Left renal cortex interstitium (tissue), 4 donors: ENCODE data around the gene OTP. TPM values are rescaled to one million over a fixed set of nuclear protein-coding genes. Genes with fewer than 3 reads are reported as not detected.

Source experiments
- DNase-seq, 4 donors: peaks; one replicate each; pipeline ENCODE4 v3.0.0-alpha.2; 2013; ENCODE audit warnings: low read depth in 4 of 4, low spot score in 2 of 4, missing footprints in 1 of 4
- polyA plus RNA-seq, 4 donors: library from polyadenylated mRNA; unstranded; fragments of 120-200 nt; gene quantifications; one replicate each; pipeline ENCODE4 v1.2.1, GENCODE V29; 2013; ENCODE audit not compliant: insufficient read length in 4 of 4

OTP gene
- polyA plus RNA-seq, 4 donors, result 0.03 TPM; not detected in 3

DNA sequence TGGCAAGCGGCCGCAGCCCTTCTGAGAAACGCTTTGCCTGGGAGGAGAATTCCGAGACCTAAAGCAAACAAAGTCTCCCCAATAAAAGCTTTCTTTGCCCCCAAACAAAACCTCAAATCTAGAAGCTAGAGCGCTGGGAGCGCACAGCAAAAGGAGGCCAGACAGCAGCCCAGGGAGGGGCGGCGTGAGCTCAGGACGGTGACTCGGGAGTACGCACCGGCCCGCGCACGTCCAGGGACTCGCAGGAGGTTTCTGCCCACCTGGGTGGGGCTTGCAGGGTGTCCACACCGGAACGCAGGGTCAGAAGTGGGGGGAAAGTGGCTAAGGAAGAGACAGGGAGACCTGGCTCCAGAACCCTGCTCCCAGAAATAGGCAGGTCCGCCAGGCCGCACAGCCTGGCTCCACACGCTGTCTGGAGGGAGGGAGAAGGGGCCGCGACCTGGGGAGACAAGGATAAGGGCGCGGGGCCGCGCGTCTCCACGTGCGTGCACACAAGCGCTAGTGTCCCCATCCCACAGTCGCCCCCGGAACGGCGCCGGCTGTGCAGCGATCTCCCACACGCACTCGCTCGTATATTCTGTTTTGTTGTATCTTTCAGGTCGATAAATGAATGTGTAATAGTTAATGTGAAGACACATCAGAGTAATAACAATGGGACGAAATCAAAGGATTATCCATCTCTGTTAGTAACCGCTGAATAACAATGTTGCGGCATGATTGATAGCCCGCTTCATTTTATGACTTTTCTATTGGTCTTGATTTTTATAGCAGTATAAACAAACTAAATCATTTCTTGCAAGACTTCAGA lies 2.3 kb upstream of the OTP start:
- DNase-seq, result no peak

GRCh38 chr5:77638763-77639671 lies 504 bp upstream of the OTP start:
- no peak for DNase-seq

DNA sequence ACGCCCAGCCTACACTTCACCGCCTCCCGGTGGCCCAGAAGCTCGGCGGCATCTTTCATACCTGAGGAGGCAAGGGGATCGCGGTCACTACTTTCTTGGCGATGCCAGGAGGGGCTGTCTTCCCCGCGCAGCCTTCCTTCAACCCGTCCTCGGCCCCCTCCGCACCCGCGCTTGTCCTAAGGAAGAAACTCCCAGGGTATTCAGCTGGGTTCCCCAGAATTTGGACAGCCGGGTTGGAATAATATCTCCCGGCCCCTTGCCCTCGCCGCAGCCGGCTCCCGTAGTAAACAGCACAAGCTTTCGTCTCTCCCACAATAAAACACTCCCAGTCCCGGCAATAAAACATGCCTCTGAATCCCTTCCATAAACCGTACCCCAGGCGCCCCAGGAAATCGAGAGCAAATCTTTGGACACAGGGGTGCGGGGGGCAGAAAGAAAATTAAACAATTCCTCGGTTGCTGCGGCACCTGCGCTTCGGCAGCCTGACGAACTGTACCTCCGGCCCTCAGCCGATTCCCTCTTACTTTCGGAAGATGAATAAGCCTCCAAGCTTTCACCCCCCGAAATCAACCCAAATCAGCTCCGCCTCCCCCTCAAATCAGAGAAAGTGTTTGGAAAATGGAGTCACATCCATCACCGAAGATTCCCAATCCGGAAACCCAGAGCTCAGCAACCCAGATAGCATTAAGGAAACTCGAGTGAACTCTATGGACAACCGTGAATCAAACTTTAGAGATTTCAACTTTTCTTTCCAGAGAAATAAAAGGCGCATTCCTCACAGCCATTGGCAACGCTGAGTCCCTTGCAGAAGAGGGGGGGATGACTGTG lies 1.1 kb downstream of the OTP start:
- DNase-seq, result no peak

DNA sequence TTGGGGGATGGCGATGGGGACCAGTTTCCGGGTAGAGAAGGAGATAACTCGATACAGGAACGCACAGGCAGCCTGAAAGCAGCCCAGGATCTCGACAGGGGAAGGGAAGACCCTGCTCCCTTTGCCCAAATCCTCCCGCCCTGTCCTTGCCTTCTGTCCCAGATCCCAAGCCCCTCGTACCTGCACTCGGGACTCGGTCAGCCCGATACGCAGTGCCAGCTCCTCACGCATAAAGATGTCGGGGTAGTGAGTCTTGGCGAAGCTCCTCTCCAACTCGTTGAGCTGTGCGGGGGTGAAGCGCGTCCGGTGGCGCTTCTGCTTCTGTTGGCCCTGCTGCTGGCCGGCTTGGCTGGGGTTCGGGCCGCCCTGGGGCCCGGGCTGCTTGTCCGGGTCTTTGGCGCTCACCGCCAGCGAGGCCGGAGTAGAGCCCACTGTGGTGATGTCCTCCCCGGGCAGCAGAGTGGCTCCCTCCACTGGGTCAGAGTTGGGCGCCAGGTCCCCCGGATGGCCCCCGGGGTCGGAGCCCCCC lies 1.8 kb downstream of the OTP start:
- no peak for DNase-seq

GRCh38 chr5:77635917-77636640 lies 2.4 kb downstream of the OTP start:
- DNase-seq, result no peak

DNA sequence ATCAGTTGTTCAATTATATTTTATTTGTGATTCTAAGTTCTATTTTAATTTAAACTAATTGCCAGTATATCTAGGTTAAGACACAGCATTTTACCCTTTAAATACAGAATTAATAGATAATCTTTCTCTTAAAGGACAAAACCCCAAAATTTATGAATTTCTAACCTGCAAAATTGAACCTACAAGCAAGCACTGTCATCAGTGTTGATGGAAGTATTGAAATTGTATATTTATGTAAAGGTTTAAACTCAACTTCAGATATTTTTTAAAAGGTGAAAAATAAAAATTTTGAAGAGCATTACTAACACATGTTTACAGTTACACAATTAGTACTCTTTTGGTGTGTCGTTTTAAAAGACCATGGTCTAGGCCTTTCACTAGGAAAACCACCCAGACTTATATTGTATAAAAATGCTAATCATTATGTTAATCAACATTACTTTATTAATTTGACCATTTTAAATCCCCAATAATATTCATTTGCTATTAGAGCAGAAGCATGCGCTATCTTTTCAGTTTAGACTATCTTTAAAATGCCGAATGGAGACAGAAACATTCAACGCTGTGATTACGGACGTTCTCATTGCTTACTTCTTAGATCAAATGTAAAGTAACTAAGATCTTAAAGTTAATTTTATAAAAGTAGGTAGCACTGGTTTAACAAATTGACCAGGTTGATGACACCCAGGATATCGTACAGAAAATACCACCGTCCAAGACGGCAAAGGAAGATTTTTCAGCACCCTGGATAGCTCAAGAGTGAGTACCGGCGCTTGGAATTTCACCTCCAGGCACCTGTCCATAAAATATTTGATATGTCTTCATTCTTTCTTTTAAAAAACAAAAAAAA lies 3.2 kb downstream of the OTP start:
- no peak for DNase-seq

- no peak for DNase-seq
Measured at GRCh38 chr5:77633709-77634108, 4.8 kb downstream of the OTP start.

DNA sequence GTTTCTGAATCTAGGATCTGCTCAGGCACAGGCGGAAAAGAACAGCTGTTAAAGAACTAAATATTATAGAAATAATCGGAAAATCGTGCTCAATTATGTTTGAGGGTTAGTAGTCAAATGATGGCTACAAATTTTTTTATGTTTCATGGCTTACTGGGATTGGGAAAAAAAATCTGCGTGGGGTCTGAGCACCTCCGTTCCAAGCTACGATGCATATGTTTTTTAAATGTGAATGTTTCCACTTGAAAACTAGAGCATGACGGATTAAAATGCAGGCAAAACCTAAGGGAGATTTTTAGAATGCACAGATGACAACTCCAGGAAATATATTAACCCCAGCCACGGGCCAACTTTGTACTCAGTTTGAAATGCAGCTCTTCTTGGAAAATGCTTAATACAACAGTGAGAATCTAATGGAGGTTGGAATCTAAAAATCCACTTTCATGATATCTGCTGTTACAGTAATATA lies 5.3 kb downstream of the OTP start:
- DNase-seq, result no peak

- no peak for DNase-seq
Measured at GRCh38 chr5:77632526-77633206, 5.8 kb downstream of the OTP start.

GRCh38 chr5:77630114-77630680 lies 8.3 kb downstream of the OTP start:
- no peak for DNase-seq

GRCh38 chr5:77629509-77630113 lies 8.9 kb downstream of the OTP start:
- DNase-seq, result no peak

GRCh38 chr5:77628840-77629508 lies 9.5 kb downstream of the OTP start:
- DNase-seq, result no peak

DNA sequence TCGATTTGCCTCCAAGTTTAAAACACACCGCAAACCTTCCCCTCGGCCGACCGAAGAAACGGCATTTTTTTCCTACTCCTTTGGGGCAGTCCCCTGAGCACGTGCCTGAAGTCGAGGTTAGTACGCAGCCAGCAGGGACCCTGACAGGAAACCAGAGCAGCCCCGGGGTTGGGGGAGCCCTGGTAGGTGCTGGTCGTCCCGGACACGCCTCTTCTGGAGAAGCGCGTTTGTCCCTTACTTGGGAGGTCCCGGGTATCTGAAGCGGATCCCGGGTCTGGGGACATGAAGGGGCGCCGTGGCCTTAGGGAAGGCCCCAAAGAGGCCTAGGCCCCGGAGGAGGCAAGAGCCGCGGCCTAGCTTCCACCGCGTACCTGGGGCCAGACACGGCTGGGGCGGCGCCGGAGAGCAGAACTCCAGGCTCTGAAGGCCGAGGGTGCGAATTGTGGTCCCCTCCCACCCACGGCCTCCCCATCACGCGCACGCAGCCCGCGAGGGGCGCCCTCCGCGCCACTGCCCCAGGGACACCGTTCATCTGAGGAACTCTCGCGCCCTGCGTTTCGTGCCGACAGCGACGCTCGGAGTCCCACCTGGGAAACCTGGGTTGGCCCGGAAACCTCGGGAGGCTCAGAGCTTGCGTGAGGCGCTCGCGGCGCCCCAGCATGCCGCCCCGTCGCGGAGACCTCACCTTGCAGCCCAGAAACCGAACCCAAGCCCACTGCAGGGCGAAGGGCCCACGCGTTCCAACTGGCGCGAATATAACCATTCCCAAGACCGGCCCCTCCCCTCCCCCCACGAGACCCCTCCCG lies 10.4 kb downstream of the OTP start:
- no peak for DNase-seq

DNA sequence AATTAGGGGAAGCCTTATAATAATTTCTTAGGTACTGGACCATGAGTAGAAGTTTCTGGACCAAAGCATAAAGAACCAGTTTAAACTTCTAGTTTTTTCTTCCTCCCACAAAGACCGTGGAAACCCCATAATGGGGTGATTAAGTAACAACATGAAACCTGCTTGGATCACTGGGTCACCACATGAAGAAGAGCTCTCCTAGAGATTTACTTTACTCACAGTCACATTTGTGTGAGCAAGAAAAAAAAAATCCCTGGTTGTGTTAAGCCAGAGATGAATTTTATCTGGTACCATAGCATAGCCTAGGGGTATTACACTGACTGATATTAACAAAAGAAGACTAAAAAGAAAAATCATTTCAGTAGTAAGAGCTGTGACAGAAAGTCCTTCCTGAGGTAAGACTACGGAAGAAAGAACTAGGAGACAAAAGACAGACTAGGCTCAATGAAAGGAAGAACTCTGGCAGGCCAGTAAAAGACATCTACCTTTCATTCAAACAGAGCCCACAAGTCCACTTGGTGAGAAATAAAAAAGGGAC lies 15.2 kb downstream of the OTP start:
- DNase-seq, result no peak

GRCh38 chr5:77621440-77621839 lies 17.1 kb downstream of the OTP start:
- no peak for DNase-seq

DNA sequence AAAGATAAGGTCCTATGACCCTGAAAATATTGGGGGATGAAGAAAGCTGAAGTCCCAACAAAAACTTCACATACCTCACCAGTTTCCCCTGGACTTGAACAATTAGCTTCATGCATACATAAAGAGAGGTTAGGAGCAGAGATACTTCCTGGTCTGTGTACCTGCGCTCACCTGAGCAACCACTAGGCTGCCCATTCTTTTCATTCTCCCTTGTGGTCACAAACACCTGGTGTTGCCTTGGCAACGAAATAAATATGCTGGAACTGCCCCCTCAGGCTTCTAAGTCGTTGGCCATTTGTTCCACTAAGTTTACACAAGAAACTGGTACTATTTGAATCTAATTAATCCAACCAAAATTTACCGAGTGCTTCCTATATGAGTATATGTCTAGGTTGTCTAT lies 18.1 kb downstream of the OTP start:
- no peak for DNase-seq
